Fibroblast of the aortic adventitia (primary cell): Measurements from ENCODE around the gene ULK4. TPM values are rescaled to one million over a fixed set of nuclear protein-coding genes. Genes with fewer than 3 reads are reported as not detected.

Source experiments
- DNase-seq: peaks from one replicate; pipeline ENCODE4 v3.0.0-alpha.2; 2010; ENCODE audit warnings: low read depth
- H3K4me3 ChIP-seq: 2 replicates; pipeline ENCODE4 v1.5.1; 2011; ENCODE audit warnings: low read depth, mild to moderate bottlenecking, control low read depth, low read length, moderate library complexity
- CTCF ChIP-seq: IDR thresholded peaks from 2 replicates; pipeline ENCODE4 v1.5.1; 2011; ENCODE audit warnings: mild to moderate bottlenecking, low read length, control low read depth, inconsistent platforms; ENCODE audit not compliant: insufficient read depth
- total RNA-seq: library from RNA; depleted of rRNA; stranded (reverse); fragments of >200 nt; gene quantifications from 2 replicates; pipeline ENCODE4 v1.2.3, GENCODE V29; 2012; ENCODE audit warnings: low replicate concordance

ULK4 gene
- total RNA-seq, 1 donor = 16.1 TPM

GRCh38 chr3:41327718-41328117, 634.2 kb downstream of the ULK4 start:
- no peak overlapping the region for H3K4me3 ChIP-seq
- TF ChIP-seq CTCF = no peak
- DNase-seq = no peak

GRCh38 chr3:41324156-41324475, 637.8 kb downstream of the ULK4 start:
- no peak for TF ChIP-seq CTCF
- no peak overlapping the region for H3K4me3 ChIP-seq
- no peak for DNase-seq

- DNase-seq = no peak
- no peak for TF ChIP-seq CTCF
- H3K4me3 ChIP-seq = no peak overlapping the region
Observed at GRCh38 chr3:41323467-41324155, 638.3 kb downstream of the ULK4 start.

GRCh38 chr3:41321642-41321980, 640.3 kb downstream of the ULK4 start:
- TF ChIP-seq CTCF = no peak
- H3K4me3 ChIP-seq = no peak overlapping the region
- DNase-seq = no peak

GRCh38 chr3:41320953-41321641, 640.8 kb downstream of the ULK4 start:
- no peak for TF ChIP-seq CTCF
- no peak overlapping the region for H3K4me3 ChIP-seq

GRCh38 chr3:41318520-41318919, 643.4 kb downstream of the ULK4 start:
- DNase-seq = no peak
- no peak overlapping the region for H3K4me3 ChIP-seq
- TF ChIP-seq CTCF = no peak

More at GRCh38 chr3:41320953-41321641, 640.8 kb downstream of the ULK4 start:
- DNase-seq = no peak
